Mesothelial cell of epicardium (in vitro differentiated cells): ENCODE results near the gene KIAA1191. TPM values are rescaled to one million over a fixed set of nuclear protein-coding genes. Genes with fewer than 3 reads are reported as not detected.

Experiments
- DNase-seq, 2 experiments: peaks; one replicate each; pipeline ENCODE4 v3.0.0; 2021; ENCODE audit warnings: low spot score in 2 of 2; ENCODE audit not compliant: unreplicated experiment in 2 of 2
- H3K27ac Mint-ChIP-seq: 2 replicates; pipeline ENCODE4 v1.8.0; 2021; ENCODE audit warnings: mixed read lengths
- H3K27me3 Mint-ChIP-seq: 2 replicates; pipeline ENCODE4 v1.8.0; 2021; ENCODE audit warnings: low read depth, mixed read lengths
- H3K36me3 Mint-ChIP-seq: 2 replicates; pipeline ENCODE4 v1.8.0; 2021; ENCODE audit warnings: mixed read lengths
- H3K4me1 Mint-ChIP-seq: 2 replicates; pipeline ENCODE4 v1.8.0; 2021; ENCODE audit warnings: mixed read lengths
- H3K4me3 Mint-ChIP-seq: 2 replicates; pipeline ENCODE4 v1.8.0; 2021; ENCODE audit warnings: mild to moderate bottlenecking, moderate library complexity, mixed read lengths
- H3K9me3 Mint-ChIP-seq: 2 replicates; pipeline ENCODE4 v1.8.0; 2021; ENCODE audit warnings: mixed read lengths
- CTCF ChIP-seq: fragments of 200-600 bp; sonication (generic); IDR thresholded peaks from one replicate; pipeline ENCODE4 v1.5.0; 2021; ENCODE audit warnings: antibody characterized with exemption; ENCODE audit not compliant: unreplicated experiment
- total RNA-seq: library from RNA; stranded (reverse); gene quantifications from 3 replicates; pipeline ENCODE4 v1.2.1, GENCODE V29; 2021

The KIAA1191 gene
- total RNA-seq, 1 donor from 2014 or later, result 91.3 TPM

GRCh38 chr5:176407456-176408251 is 46.1 kb upstream of the KIAA1191 start:
- H3K27me3 Mint-ChIP-seq, result no peaks in the 10 kb centered on the region
- H3K4me1 Mint-ChIP-seq, result peaks cover 1% of the 10 kb centered on the region
- no peak overlapping the region for H3K27ac Mint-ChIP-seq
- no peak overlapping the region for H3K4me3 Mint-ChIP-seq
- peaks cover 20% of the 10 kb centered on the region for H3K36me3 Mint-ChIP-seq
- H3K9me3 Mint-ChIP-seq, result no peaks in the 10 kb centered on the region
- no peak for DNase-seq
- TF ChIP-seq CTCF, result no peak

- TF ChIP-seq CTCF, result no peak
- Mint-ChIP-seq H3K4me3 (no peak overlapping the region), H3K36me3 (peaks cover 22% of the 10 kb centered on the region), H3K27ac (no peak overlapping the region), H3K9me3 (no peaks in the 10 kb centered on the region), H3K27me3 (no peaks in the 10 kb centered on the region), H3K4me1 (peaks cover 2% of the 10 kb centered on the region)
- no peak for DNase-seq
These were observed 45.0 kb upstream of the KIAA1191 start for GRCh38 chr5:176406436-176407052.

GRCh38 chr5:176405656-176406435 is 44.3 kb upstream of the KIAA1191 start:
- Mint-ChIP-seq H3K9me3 (no peaks in the 10 kb centered on the region), H3K4me1 (peaks cover 2% of the 10 kb centered on the region), H3K36me3 (peaks cover 22% of the 10 kb centered on the region), H3K27me3 (no peaks in the 10 kb centered on the region), H3K27ac (no peak overlapping the region), H3K4me3 (no peak overlapping the region)
- no peak for DNase-seq
- TF ChIP-seq CTCF, result no peak

GRCh38 chr5:176401281-176402205 is 40.0 kb upstream of the KIAA1191 start:
- Mint-ChIP-seq H3K36me3 (peaks cover 10% of the 10 kb centered on the region), H3K27me3 (no peaks in the 10 kb centered on the region), H3K4me1 (peaks cover 7% of the 10 kb centered on the region), H3K4me3 (no peak overlapping the region), H3K27ac (no peak overlapping the region), H3K9me3 (no peaks in the 10 kb centered on the region)
- no peak for TF ChIP-seq CTCF
- no peak for DNase-seq
